ENCODE measurements around the gene NEDD4. TPM values are rescaled to one million over a fixed set of nuclear protein-coding genes. Genes with fewer than 3 reads are reported as not detected.

The NEDD4 gene
- total RNA-seq, 2 donors from 2014 or later, result 10.4 to 16.5 TPM

- WGBS, 2 experiments (ENCODE audit: insufficient coverage in 1 of 2, insufficient read length in 1 of 2), result 92 to 100% methylated on average over 2 of the region's 4 CpGs
- Histone ChIP-seq H3K27me3 (ENCODE audit: control insufficient read depth, insufficient read depth, low read length, poor library complexity, severe bottlenecking) (no peaks in the 10 kb centered on the region), H3K4me1 (ENCODE audit: control insufficient read depth, insufficient read depth, low read length) (no peaks in the 10 kb centered on the region), H3K9ac (ENCODE audit: extremely low read depth, low read length, poor library complexity, severe bottlenecking) (no peak overlapping the region), H3K9me3 (ENCODE audit: control insufficient read depth, low read length) (no peaks in the 10 kb centered on the region), H3K36me3 (ENCODE audit: control insufficient read depth, insufficient read depth, low read length) (no peaks in the 10 kb centered on the region), H3K27ac (ENCODE audit: low read depth, low read length) (no peak overlapping the region), H3K4me3 (ENCODE audit: low read length) (no peak overlapping the region)
- Mint-ChIP-seq H3K9me3 (no peaks in the 10 kb centered on the region), H3K27me3 (ENCODE audit: insufficient read depth) (no peaks in the 10 kb centered on the region), H3K27ac (no peak overlapping the region), H3K4me1 (no peaks in the 10 kb centered on the region), H3K4me3 (no peak overlapping the region), H3K36me3 (ENCODE audit: low read depth) (no peaks in the 10 kb centered on the region)
- DNase-seq, result no peak
- TF ChIP-seq, protein P1, sequence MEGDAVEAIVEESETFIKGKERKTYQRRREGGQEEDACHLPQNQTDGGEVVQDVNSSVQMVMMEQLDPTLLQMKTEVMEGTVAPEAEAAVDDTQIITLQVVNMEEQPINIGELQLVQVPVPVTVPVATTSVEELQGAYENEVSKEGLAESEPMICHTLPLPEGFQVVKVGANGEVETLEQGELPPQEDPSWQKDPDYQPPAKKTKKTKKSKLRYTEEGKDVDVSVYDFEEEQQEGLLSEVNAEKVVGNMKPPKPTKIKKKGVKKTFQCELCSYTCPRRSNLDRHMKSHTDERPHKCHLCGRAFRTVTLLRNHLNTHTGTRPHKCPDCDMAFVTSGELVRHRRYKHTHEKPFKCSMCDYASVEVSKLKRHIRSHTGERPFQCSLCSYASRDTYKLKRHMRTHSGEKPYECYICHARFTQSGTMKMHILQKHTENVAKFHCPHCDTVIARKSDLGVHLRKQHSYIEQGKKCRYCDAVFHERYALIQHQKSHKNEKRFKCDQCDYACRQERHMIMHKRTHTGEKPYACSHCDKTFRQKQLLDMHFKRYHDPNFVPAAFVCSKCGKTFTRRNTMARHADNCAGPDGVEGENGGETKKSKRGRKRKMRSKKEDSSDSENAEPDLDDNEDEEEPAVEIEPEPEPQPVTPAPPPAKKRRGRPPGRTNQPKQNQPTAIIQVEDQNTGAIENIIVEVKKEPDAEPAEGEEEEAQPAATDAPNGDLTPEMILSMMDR (conservative IDR thresholded peaks at IDR 0.05), result no peak
Observed at GRCh38 chr15:55902981-55903380, 90.4 kb downstream of the NEDD4 start.

DNA sequence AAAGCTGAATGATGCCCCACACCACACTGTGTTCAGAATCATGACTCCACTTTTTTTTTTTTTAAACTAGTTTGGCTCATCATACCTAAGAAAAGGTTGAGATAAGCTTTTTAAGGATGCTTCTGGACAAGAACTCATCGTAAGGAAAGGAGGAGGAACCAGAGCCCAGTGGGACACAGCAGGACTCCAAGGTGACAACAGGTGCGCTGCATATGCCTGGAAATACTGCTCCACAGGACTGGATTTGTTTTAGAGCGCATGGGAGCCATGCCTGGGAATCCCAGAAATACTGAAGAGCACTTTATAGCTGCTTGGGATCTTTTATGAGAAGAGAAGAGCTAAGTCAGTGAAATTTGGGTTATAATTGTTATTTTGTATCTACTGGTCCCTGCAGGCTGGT is 93.4 kb downstream of the NEDD4 start:
- Histone ChIP-seq H3K4me3 (ENCODE audit: low read length) (no peak overlapping the region), H3K9ac (ENCODE audit: extremely low read depth, low read length, poor library complexity, severe bottlenecking) (no peak overlapping the region), H3K4me1 (ENCODE audit: control insufficient read depth, insufficient read depth, low read length) (no peaks in the 10 kb centered on the region), H3K27ac (ENCODE audit: low read depth, low read length) (no peak overlapping the region), H3K36me3 (ENCODE audit: control insufficient read depth, insufficient read depth, low read length) (no peaks in the 10 kb centered on the region), H3K27me3 (ENCODE audit: control insufficient read depth, insufficient read depth, low read length, poor library complexity, severe bottlenecking) (no peaks in the 10 kb centered on the region), H3K9me3 (ENCODE audit: control insufficient read depth, low read length) (no peaks in the 10 kb centered on the region)
- Mint-ChIP-seq H3K4me3 (no peak overlapping the region), H3K9me3 (no peaks in the 10 kb centered on the region), H3K27me3 (ENCODE audit: insufficient read depth) (no peaks in the 10 kb centered on the region), H3K27ac (no peak overlapping the region), H3K36me3 (ENCODE audit: low read depth) (no peaks in the 10 kb centered on the region), H3K4me1 (peaks cover 5% of the 10 kb centered on the region)
- TF ChIP-seq, protein P1 (conservative IDR thresholded peaks at IDR 0.05), result no peak
- 73 to 84% methylated on average over 3 of the region's 3 CpGs for WGBS, 2 experiments (ENCODE audit: insufficient coverage in 1 of 2, insufficient read length in 1 of 2)
- DNase-seq, result no peak

- Mint-ChIP-seq H3K4me3 (no peak overlapping the region), H3K36me3 (ENCODE audit: low read depth) (no peaks in the 10 kb centered on the region), H3K27ac (no peak overlapping the region), H3K4me1 (peaks cover 5% of the 10 kb centered on the region), H3K9me3 (no peaks in the 10 kb centered on the region), H3K27me3 (ENCODE audit: insufficient read depth) (no peaks in the 10 kb centered on the region)
- no peak overlapping the region for H3K27ac ChIP-seq (ENCODE audit: low read depth, low read length)
- H3K9me3 ChIP-seq (ENCODE audit: control insufficient read depth, low read length), result no peaks in the 10 kb centered on the region
- WGBS, 2 experiments (ENCODE audit: insufficient coverage in 1 of 2, insufficient read length in 1 of 2), result 79 to 100% methylated on average over 1 of the region's 1 CpG
- H3K4me3 ChIP-seq (ENCODE audit: low read length), result no peak overlapping the region
- H3K9ac ChIP-seq (ENCODE audit: extremely low read depth, low read length, poor library complexity, severe bottlenecking), result no peak overlapping the region
- H3K36me3 ChIP-seq (ENCODE audit: control insufficient read depth, insufficient read depth, low read length), result no peaks in the 10 kb centered on the region
- DNase-seq, result no peak
- H3K4me1 ChIP-seq (ENCODE audit: control insufficient read depth, insufficient read depth, low read length), result no peaks in the 10 kb centered on the region
- H3K27me3 ChIP-seq (ENCODE audit: control insufficient read depth, insufficient read depth, low read length, poor library complexity, severe bottlenecking), result no peaks in the 10 kb centered on the region
- TF ChIP-seq, protein P1 (conservative IDR thresholded peaks at IDR 0.05), result no peak
Observed at GRCh38 chr15:55899537-55899936, 93.9 kb downstream of the NEDD4 start.
